CD14-positive monocyte (primary cell): ENCODE measurements around the gene ATP11A. TPM values are rescaled to one million over a fixed set of nuclear protein-coding genes. Genes with fewer than 3 reads are reported as not detected.
A peak's percentile ranks its signal among the peaks of the same experiment; 100 is the strongest.

ENCODE experiments used
- DNase-seq, 3 donors: peaks; one replicate each; pipeline ENCODE4 v3.0.0-alpha.2; 2011 to 2022
- H2AFZ ChIP-seq: 2 replicates; pipeline ENCODE4 v1.6.0; 2012; ENCODE audit warnings: mild to moderate bottlenecking, low read depth, low read length, inconsistent platforms; ENCODE audit not compliant: insufficient read depth, poor library complexity, severe bottlenecking
- H3K27ac ChIP-seq, 2 donors: 1 replicate in 1 of 2; 2 replicates in 1 of 2; pipeline ENCODE4 v1.5.1; 2012 to 2013; ENCODE audit warnings: low read length in 2 of 2, control low read depth in 1 of 2, inconsistent platforms in 1 of 2, low read depth in 1 of 2, mild to moderate bottlenecking in 1 of 2
- H3K27me3 ChIP-seq, 2 donors: one replicate each; pipeline versions ENCODE4 v1.6.0 to v1.6.1; 2011 to 2013; ENCODE audit warnings: low read length in 2 of 2; ENCODE audit not compliant: control insufficient read depth in 2 of 2, insufficient read depth in 2 of 2
- H3K36me3 ChIP-seq, 2 donors: replicated peaks in 1 of 2; 1 replicate in 1 of 2; 2 replicates in 1 of 2; pipeline versions ENCODE4 v1.5.1 to v1.6.1; 2012 to 2013; ENCODE audit warnings: low read length in 2 of 2, control low read depth in 1 of 2, inconsistent platforms in 1 of 2, mild to moderate bottlenecking in 1 of 2; ENCODE audit not compliant: insufficient read depth in 2 of 2, control insufficient read depth in 1 of 2
- H3K4me1 ChIP-seq, 2 donors: 1 replicate in 1 of 2; 2 replicates in 1 of 2; pipeline versions ENCODE4 v1.5.1 to v1.6.1; 2012 to 2013; ENCODE audit warnings: low read length in 2 of 2, control low read depth in 1 of 2, inconsistent platforms in 1 of 2, mild to moderate bottlenecking in 1 of 2, moderate library complexity in 1 of 2; ENCODE audit not compliant: insufficient read depth in 2 of 2, control insufficient read depth in 1 of 2
- H3K4me2 ChIP-seq: replicated peaks from 2 replicates; pipeline ENCODE3; 2012; ENCODE audit warnings: low read length, moderate library complexity, mild to moderate bottlenecking; ENCODE audit not compliant: poor library complexity, severe bottlenecking; ENCODE audit errors: extremely low read depth
- H3K4me3 ChIP-seq, 3 experiments: fragments of 200-600 bp in 1 of 3; sonication (generic) in 1 of 3; replicated peaks in 1 of 3; 1 replicate in 2 of 3; 2 replicates in 1 of 3; pipeline ENCODE4 v1.5.1; 2011 to 2013; ENCODE audit warnings: low read length in 3 of 3, mild to moderate bottlenecking in 3 of 3, control low read depth in 2 of 3, low read depth in 2 of 3, inconsistent platforms in 1 of 3, moderate library complexity in 1 of 3
- H3K79me2 ChIP-seq: 2 replicates; pipeline ENCODE4 v1.6.0; 2012; ENCODE audit warnings: mild to moderate bottlenecking, control low read depth, inconsistent platforms, low read length, moderate library complexity; ENCODE audit not compliant: insufficient read depth
- H3K9ac ChIP-seq: 2 replicates; pipeline ENCODE4 v1.6.0; 2017; ENCODE audit warnings: low read length, mild to moderate bottlenecking; ENCODE audit not compliant: insufficient read depth, poor library complexity, severe bottlenecking
- H3K9me3 ChIP-seq, 2 donors: replicated peaks in 1 of 2; 1 replicate in 1 of 2; 2 replicates in 1 of 2; pipeline versions ENCODE4 v1.5.1 to v1.6.1; 2012 to 2013; ENCODE audit warnings: low read length in 2 of 2, control low read depth in 1 of 2; ENCODE audit not compliant: control insufficient read depth in 1 of 2, insufficient read depth in 1 of 2
- H4K20me1 ChIP-seq: 2 replicates; pipeline ENCODE4 v1.6.0; 2012; ENCODE audit warnings: mild to moderate bottlenecking, low read length, control low read depth, moderate library complexity; ENCODE audit not compliant: insufficient read depth
- H3K27ac Mint-ChIP-seq, 7 donors: one replicate each; pipeline ENCODE4 v1.8.0; 2020; ENCODE audit warnings: mild to moderate bottlenecking in 7 of 7, mixed read lengths in 7 of 7, moderate library complexity in 6 of 7, inconsistent platforms in 2 of 7
- H3K27me3 Mint-ChIP-seq, 3 donors: one replicate each; pipeline ENCODE4 v1.8.0; 2021 to 2022; ENCODE audit warnings: low read depth in 3 of 3, mild to moderate bottlenecking in 3 of 3, mixed read lengths in 3 of 3, moderate library complexity in 3 of 3, inconsistent platforms in 1 of 3
- H3K36me3 Mint-ChIP-seq, 2 donors: one replicate each; pipeline ENCODE4 v1.8.0; 2020; ENCODE audit warnings: mixed read lengths in 2 of 2, inconsistent platforms in 1 of 2, mild to moderate bottlenecking in 1 of 2
- H3K4me1 Mint-ChIP-seq: one replicate; pipeline ENCODE4 v1.8.0; 2020; ENCODE audit warnings: mild to moderate bottlenecking, mixed read lengths
- H3K4me3 Mint-ChIP-seq, 2 donors: one replicate each; pipeline ENCODE4 v1.8.0; 2020; ENCODE audit warnings: mild to moderate bottlenecking in 2 of 2, mixed read lengths in 2 of 2, moderate library complexity in 1 of 2
- H3K9me3 Mint-ChIP-seq, 7 donors: one replicate each; pipeline ENCODE4 v1.8.0; 2020 to 2022; ENCODE audit warnings: mixed read lengths in 7 of 7, mild to moderate bottlenecking in 6 of 7, moderate library complexity in 6 of 7, inconsistent platforms in 2 of 7
- whole genome bisulfite sequencing: methylation state at CpG from one replicate; pipeline ENCODE4 v1.1.5; 2013; ENCODE audit warnings: missing lambda C conversion rate; ENCODE audit not compliant: insufficient coverage; 5-methylcytosine and 5-hydroxymethylcytosine counted together
- intact Hi-C, 2 donors: fragments of 100-400 bp; cut with micrococcal nuclease; formaldehyde crosslinking; loops; one replicate each; pipeline versions ENCODE4 v1.15.0 to v1.15.1; 2023
- polyA plus RNA-seq, 3 donors: library from polyadenylated mRNA; depleted of rRNA in 1 of 3; unstranded in 2 of 3; stranded (reverse) in 1 of 3; fragments of 300-500 nt in 2 of 3; fragments of >200 nt in 1 of 3; fragmentation: Illumina TruSeq in 2 of 3; gene quantifications; 1 replicate in 2 of 3; 2 replicates in 1 of 3; pipeline ENCODE4 v1.2.3, GENCODE V29; 2012 to 2021
- TF ChIP-seq, protein P1 (sequence below): fragments of 200-600 bp; IDR thresholded peaks from one replicate; pipeline ENCODE4 v1.8.0; 2022; ENCODE audit warnings: antibody characterized with exemption, mild to moderate bottlenecking

ATP11A gene
- polyA plus RNA-seq, 3 donors, result 7.2 to 45.4 (median 7.6) TPM

DNA sequence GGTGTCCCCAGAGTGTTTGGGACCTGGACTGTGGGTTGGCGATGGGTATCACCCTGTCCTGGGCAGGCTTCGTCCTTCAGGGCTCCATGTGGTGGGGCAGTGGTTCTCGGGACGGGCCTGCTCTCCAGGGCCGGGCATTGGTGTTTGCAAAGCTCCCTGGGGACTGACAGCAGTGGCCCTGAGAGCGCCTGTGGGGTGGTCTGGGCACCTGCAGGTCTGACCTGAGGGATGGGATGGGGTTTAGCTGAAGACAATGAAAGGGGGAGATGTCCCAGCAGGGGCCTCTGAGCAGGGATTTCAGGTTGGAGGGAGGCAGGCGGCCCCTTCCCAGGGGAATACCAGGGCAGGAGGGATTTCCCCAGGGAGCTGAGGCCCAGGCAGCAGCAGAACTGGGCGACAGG is 210.9 kb downstream of the ATP11A start:
- intact Hi-C loops, result no loop called here
- Histone ChIP-seq H3K36me3 (no peaks in the 10 kb centered on the region), H3K27me3 (peaks cover 5 to 7% of the 10 kb centered on the region in 2 donors), H3K9me3 (peaks cover 14 to 25% of the 10 kb centered on the region in 2 donors), H2AFZ (no peak overlapping the region), H3K4me1 (no peaks in the 10 kb centered on the region), H3K79me2 (no peaks in the 10 kb centered on the region), H4K20me1 (no peaks in the 10 kb centered on the region), H3K4me2 (no peak overlapping the region), H3K4me3 (no peak overlapping the region), H3K27ac (no peak overlapping the region), H3K9ac (no peak overlapping the region)
- TF ChIP-seq, protein P1, sequence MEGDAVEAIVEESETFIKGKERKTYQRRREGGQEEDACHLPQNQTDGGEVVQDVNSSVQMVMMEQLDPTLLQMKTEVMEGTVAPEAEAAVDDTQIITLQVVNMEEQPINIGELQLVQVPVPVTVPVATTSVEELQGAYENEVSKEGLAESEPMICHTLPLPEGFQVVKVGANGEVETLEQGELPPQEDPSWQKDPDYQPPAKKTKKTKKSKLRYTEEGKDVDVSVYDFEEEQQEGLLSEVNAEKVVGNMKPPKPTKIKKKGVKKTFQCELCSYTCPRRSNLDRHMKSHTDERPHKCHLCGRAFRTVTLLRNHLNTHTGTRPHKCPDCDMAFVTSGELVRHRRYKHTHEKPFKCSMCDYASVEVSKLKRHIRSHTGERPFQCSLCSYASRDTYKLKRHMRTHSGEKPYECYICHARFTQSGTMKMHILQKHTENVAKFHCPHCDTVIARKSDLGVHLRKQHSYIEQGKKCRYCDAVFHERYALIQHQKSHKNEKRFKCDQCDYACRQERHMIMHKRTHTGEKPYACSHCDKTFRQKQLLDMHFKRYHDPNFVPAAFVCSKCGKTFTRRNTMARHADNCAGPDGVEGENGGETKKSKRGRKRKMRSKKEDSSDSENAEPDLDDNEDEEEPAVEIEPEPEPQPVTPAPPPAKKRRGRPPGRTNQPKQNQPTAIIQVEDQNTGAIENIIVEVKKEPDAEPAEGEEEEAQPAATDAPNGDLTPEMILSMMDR, result no peak
- H3K4me1 Mint-ChIP-seq, result no peaks in the 10 kb centered on the region
- no peak for DNase-seq
- H3K9me3 Mint-ChIP-seq, result peaks cover 10 to 19% (median 15%) of the 10 kb centered on the region in 7 donors
- H3K27me3 Mint-ChIP-seq, result peaks cover 12 to 18% (median 15%) of the 10 kb centered on the region in 3 donors
- no peaks in the 10 kb centered on the region for H3K36me3 Mint-ChIP-seq
- WGBS, result 88% methylated on average over 8 of the region's 8 CpGs
- H3K27ac Mint-ChIP-seq, result peak overlapping the region in 1 of 7 donors; percentile 66
- no peak overlapping the region for H3K4me3 Mint-ChIP-seq

DNA sequence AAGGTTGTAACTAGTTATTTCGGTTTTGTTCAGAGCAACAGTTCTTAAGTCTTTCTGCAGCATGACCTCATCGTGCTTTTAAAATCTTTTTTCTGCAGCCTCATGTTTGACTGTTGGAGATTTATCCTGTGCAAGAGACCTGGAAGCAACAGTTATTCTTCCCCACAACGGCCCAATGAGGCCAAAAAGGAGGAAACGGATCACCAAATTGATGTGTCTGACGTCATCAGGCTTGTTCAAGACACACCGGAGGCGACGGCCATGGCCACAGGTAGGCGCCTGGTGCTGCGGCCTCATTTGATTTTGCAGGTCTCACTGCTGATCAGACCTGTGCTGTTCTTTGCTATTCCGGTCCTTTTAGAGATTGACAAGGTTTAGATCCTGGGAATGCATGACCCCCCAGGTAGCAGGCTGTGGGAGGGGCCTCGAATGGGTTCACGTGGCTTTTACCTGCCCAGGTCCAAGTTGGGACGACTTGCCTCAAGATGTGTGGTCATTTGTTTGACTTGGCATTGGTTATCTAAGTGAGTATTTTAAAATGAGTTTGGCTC is 212.3 kb downstream of the ATP11A start:
- H3K9ac ChIP-seq, result no peak overlapping the region
- intact Hi-C loops, result no loop called here
- no peaks in the 10 kb centered on the region for H3K36me3 ChIP-seq
- peaks cover under 1 to 7% (median 3%) of the 10 kb centered on the region in 3 donors for H3K27me3 Mint-ChIP-seq
- TF ChIP-seq, protein P1, result no peak
- H3K9me3 Mint-ChIP-seq, result peaks cover 10 to 22% (median 15%) of the 10 kb centered on the region in 7 donors
- no peaks in the 10 kb centered on the region for H3K27me3 ChIP-seq
- H3K4me2 ChIP-seq, result no peak overlapping the region
- no peaks in the 10 kb centered on the region for H3K36me3 Mint-ChIP-seq
- H3K4me1 Mint-ChIP-seq, result no peaks in the 10 kb centered on the region
- peaks cover 16 to 32% of the 10 kb centered on the region in 2 donors for H3K9me3 ChIP-seq
- no peaks in the 10 kb centered on the region for H3K79me2 ChIP-seq
- H3K27ac ChIP-seq, result no peak overlapping the region
- no peaks in the 10 kb centered on the region for H4K20me1 ChIP-seq
- no peak overlapping the region for H3K4me3 ChIP-seq
- no peaks in the 10 kb centered on the region for H3K4me1 ChIP-seq
- no peak overlapping the region for H2AFZ ChIP-seq
- H3K4me3 Mint-ChIP-seq, result no peak overlapping the region
- 75% methylated on average over 12 of the region's 14 CpGs for WGBS
- DNase-seq, result no peak
- no peak overlapping the region for H3K27ac Mint-ChIP-seq
